ENCODE measurements around the gene PRSS56. TPM values are rescaled to one million over a fixed set of nuclear protein-coding genes. Genes with fewer than 3 reads are reported as not detected.

PRSS56 gene
- total RNA-seq, 1 experiment from 2014 or later = 0.18 TPM

DNA sequence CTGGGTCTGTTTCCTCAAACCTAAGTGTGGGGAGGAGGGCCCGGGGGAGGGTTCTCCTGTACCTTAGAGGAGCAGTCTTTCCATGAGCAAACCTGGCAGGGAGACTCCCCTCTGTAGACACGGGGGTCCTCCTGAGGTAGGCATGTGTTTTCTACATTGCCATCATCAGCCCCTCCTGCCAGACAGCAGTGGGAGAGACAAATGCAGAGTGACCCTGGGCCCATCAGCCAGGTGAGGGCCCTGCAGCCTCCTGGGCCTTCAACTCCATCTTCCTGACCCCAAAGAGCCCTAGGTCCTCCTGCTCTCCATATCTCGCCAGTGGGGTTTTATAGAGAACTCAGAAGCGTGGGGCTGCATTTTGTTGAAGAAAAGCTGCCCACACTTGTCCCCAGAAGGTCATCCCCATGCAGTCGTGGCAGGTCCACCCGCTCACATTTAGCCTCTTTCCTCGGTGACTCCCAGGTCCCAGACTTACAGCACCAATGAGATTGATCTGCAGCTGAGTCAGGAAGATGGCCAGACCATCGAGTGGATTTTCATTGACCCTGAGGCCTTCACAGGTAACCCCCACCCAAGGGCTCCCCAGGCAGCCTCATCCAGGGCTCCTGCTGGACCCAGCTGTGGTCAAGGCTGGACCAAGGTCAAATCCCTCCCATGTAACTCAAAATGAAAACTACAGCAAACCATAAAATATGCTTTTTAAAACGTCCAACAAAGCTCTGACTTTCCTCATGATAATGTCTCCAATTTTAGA is 21.9 kb downstream of the PRSS56 start:
- H3K4me3 ChIP-seq (ENCODE audit: low read depth in 2 of 2, low read length in 2 of 2) = no peak overlapping the region
- ATAC-seq = no peak
- no peak for TF ChIP-seq TCF7L2 (IDR thresholded peaks at IDR 0.05; ENCODE audit: low read depth, low read length)
- no peak for TF ChIP-seq SIN3A (IDR thresholded peaks at IDR 0.05; ENCODE audit: borderline replicate concordance, insufficient read depth, low read depth, low read length)
- TF ChIP-seq, protein P1, sequence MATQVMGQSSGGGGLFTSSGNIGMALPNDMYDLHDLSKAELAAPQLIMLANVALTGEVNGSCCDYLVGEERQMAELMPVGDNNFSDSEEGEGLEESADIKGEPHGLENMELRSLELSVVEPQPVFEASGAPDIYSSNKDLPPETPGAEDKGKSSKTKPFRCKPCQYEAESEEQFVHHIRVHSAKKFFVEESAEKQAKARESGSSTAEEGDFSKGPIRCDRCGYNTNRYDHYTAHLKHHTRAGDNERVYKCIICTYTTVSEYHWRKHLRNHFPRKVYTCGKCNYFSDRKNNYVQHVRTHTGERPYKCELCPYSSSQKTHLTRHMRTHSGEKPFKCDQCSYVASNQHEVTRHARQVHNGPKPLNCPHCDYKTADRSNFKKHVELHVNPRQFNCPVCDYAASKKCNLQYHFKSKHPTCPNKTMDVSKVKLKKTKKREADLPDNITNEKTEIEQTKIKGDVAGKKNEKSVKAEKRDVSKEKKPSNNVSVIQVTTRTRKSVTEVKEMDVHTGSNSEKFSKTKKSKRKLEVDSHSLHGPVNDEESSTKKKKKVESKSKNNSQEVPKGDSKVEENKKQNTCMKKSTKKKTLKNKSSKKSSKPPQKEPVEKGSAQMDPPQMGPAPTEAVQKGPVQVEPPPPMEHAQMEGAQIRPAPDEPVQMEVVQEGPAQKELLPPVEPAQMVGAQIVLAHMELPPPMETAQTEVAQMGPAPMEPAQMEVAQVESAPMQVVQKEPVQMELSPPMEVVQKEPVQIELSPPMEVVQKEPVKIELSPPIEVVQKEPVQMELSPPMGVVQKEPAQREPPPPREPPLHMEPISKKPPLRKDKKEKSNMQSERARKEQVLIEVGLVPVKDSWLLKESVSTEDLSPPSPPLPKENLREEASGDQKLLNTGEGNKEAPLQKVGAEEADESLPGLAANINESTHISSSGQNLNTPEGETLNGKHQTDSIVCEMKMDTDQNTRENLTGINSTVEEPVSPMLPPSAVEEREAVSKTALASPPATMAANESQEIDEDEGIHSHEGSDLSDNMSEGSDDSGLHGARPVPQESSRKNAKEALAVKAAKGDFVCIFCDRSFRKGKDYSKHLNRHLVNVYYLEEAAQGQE (IDR thresholded peaks at IDR 0.05; ENCODE audit: insufficient read depth in 1 of 2, low read depth in 2 of 2, low read length in 1 of 2) = no peak
- no peak for TF ChIP-seq POLR2AphosphoS5 (IDR thresholded peaks at IDR 0.05; ENCODE audit: low read depth, low read length)
- TF ChIP-seq, protein P2, sequence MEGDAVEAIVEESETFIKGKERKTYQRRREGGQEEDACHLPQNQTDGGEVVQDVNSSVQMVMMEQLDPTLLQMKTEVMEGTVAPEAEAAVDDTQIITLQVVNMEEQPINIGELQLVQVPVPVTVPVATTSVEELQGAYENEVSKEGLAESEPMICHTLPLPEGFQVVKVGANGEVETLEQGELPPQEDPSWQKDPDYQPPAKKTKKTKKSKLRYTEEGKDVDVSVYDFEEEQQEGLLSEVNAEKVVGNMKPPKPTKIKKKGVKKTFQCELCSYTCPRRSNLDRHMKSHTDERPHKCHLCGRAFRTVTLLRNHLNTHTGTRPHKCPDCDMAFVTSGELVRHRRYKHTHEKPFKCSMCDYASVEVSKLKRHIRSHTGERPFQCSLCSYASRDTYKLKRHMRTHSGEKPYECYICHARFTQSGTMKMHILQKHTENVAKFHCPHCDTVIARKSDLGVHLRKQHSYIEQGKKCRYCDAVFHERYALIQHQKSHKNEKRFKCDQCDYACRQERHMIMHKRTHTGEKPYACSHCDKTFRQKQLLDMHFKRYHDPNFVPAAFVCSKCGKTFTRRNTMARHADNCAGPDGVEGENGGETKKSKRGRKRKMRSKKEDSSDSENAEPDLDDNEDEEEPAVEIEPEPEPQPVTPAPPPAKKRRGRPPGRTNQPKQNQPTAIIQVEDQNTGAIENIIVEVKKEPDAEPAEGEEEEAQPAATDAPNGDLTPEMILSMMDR (IDR thresholded peaks at IDR 0.05) = no peak
- POLR2A ChIA-PET = interaction anchor here (0.6 kb wide), 1 partner anchor 568 kb away, joined by 12 read pairs; no protein-coding TSS in a partner anchor
- DNase-seq (ENCODE audit: low read depth, low spot score) = no peak
- BruUV-seq (replicated peaks) = no TSS peak
- no peaks in the 10 kb centered on the region for H3K27me3 ChIP-seq (ENCODE audit: control insufficient read depth, insufficient read depth, low read length)
- H3K4me1 ChIP-seq (ENCODE audit: control insufficient read depth, insufficient read depth, low read length) = no peaks in the 10 kb centered on the region
- intact Hi-C loops (cut with micrococcal nuclease; ENCODE audit: unreplicated experiment) = no loop called here
- no peak overlapping the region for H3K27ac ChIP-seq (ENCODE audit: low read length)
- no peaks in the 10 kb centered on the region for H3K36me3 ChIP-seq (ENCODE audit: control insufficient read depth, insufficient read depth, low read length)
- no peaks in the 10 kb centered on the region for H3K9me3 ChIP-seq (ENCODE audit: control insufficient read depth, insufficient read depth, low read depth, low read length)
- CTCF ChIA-PET = no interaction called here
- in situ Hi-C loops (cut with HindIII; ENCODE audit: low pct_unique_long_range_greater_than_20kb, low sequenced_read_pairs) = no loop called here

DNA sequence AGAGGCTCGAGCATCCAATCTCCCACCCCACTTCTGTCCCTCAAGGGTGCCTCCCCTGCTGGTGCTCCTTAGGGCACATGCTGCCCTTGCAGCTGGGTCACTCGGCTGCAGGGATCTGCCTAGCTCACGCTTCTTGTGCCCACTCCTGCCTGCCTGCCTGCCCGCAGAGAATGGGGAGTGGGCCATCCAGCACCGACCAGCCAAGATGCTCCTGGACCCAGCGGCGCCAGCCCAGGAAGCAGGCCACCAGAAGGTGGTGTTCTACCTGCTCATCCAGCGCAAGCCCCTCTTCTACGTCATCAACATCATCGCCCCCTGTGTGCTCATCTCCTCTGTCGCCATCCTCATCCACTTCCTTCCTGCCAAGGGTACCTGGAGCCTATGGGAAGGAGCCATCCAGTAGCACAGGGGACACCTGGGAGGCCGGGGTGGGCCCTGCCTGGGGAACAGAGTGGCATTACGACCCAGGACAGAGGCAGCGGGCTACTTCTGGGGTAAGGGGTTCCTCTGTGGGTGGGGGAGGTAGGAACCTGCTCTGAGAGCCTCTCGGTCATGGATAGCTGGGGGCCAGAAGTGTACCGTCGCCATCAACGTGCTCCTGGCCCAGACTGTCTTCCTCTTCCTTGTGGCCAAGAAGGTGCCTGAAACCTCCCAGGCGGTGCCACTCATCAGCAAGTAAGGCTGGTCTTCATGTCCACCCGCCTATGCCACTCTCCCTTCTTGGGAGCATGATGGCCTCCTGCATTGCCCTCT is 22.7 kb downstream of the PRSS56 start:
- no peak for DNase-seq (ENCODE audit: low read depth, low spot score)
- in situ Hi-C loops (cut with HindIII; ENCODE audit: low pct_unique_long_range_greater_than_20kb, low sequenced_read_pairs) (no loop called here), intact Hi-C loops (cut with micrococcal nuclease; ENCODE audit: unreplicated experiment) (no loop called here)
- Histone ChIP-seq H3K4me3 (ENCODE audit: low read depth in 2 of 2, low read length in 2 of 2) (no peak overlapping the region), H3K4me1 (ENCODE audit: control insufficient read depth, insufficient read depth, low read length) (no peaks in the 10 kb centered on the region), H3K27ac (ENCODE audit: low read length) (no peak overlapping the region), H3K27me3 (ENCODE audit: control insufficient read depth, insufficient read depth, low read length) (no peaks in the 10 kb centered on the region), H3K9me3 (ENCODE audit: control insufficient read depth, insufficient read depth, low read depth, low read length) (no peaks in the 10 kb centered on the region), H3K36me3 (ENCODE audit: control insufficient read depth, insufficient read depth, low read length) (no peaks in the 10 kb centered on the region)
- TF ChIP-seq, protein P1 (IDR thresholded peaks at IDR 0.05; ENCODE audit: insufficient read depth in 1 of 2, low read depth in 2 of 2, low read length in 1 of 2) = no peak
- TF ChIP-seq POLR2AphosphoS5 (IDR thresholded peaks at IDR 0.05; ENCODE audit: low read depth, low read length) (no peak), TCF7L2 (IDR thresholded peaks at IDR 0.05; ENCODE audit: low read depth, low read length) (no peak), SIN3A (IDR thresholded peaks at IDR 0.05; ENCODE audit: borderline replicate concordance, insufficient read depth, low read depth, low read length) (no peak)
- POLR2A ChIA-PET = no interaction called here
- BruUV-seq (replicated peaks) = no TSS peak
- CTCF ChIA-PET = no interaction called here
- ATAC-seq = no peak
